ENCODE data around the gene FLVCR2.

- TF ChIP-seq CTCF (CRISPR knock-in tag; IDR thresholded peaks at IDR 0.05), result no peak
- TF ChIP-seq NPAS2 (CRISPR knock-in tag; IDR thresholded peaks at IDR 0.05; ENCODE audit: borderline replicate concordance), result no peak
- TF ChIP-seq TCF12 (IDR thresholded peaks at IDR 0.05), result no peak
- no peak for TF ChIP-seq TCF12 (CRISPR knock-in tag; IDR thresholded peaks at IDR 0.05)
- no peak for TF ChIP-seq SMARCE1 (IDR thresholded peaks at IDR 0.05; ENCODE audit: borderline replicate concordance)
- no peak for TF ChIP-seq ZBTB43 (CRISPR knock-in tag; conservative IDR thresholded peaks at IDR 0.05)
- no peak for TF ChIP-seq RAD51 (IDR thresholded peaks at IDR 0.05; ENCODE audit: borderline replicate concordance)
- no peak for TF ChIP-seq REST (IDR thresholded peaks at IDR 0.05; ENCODE audit: borderline replicate concordance in 1 of 2, low read depth in 1 of 2, low read length in 2 of 2)
- TF ChIP-seq GLI4 (CRISPR knock-in tag; IDR thresholded peaks at IDR 0.05; ENCODE audit: borderline replicate concordance), result no peak
- no peak for TF ChIP-seq ZNF577 (CRISPR knock-in tag; IDR thresholded peaks at IDR 0.05; ENCODE audit: borderline replicate concordance, low read depth)
- no peak for TF ChIP-seq YEATS4 (CRISPR knock-in tag; IDR thresholded peaks at IDR 0.05; ENCODE audit: borderline replicate concordance)
- no peak for TF ChIP-seq UBTF (CRISPR knock-in tag; IDR thresholded peaks at IDR 0.05)
- TF ChIP-seq POLR2A (IDR thresholded peaks at IDR 0.05; ENCODE audit: insufficient read depth in 1 of 2, low read depth in 2 of 2, low read length in 2 of 2), result no peak
- TF ChIP-seq ZBTB49 (CRISPR knock-in tag; IDR thresholded peaks at IDR 0.05; ENCODE audit: borderline replicate concordance), result no peak
These were observed 7.6 kb upstream of the FLVCR2 start for GRCh38 chr14:75570797-75571196.

Measured in HepG2 (cell line).